IPS DF 19.7 (cell line): Measurements from ENCODE around the gene PTGS1.

Experiments
- DNase-seq: peaks from one replicate; pipeline ENCODE4 v3.0.0-alpha.2; 2013; ENCODE audit warnings: low read depth, low spot score

PTGS1 gene

DNA sequence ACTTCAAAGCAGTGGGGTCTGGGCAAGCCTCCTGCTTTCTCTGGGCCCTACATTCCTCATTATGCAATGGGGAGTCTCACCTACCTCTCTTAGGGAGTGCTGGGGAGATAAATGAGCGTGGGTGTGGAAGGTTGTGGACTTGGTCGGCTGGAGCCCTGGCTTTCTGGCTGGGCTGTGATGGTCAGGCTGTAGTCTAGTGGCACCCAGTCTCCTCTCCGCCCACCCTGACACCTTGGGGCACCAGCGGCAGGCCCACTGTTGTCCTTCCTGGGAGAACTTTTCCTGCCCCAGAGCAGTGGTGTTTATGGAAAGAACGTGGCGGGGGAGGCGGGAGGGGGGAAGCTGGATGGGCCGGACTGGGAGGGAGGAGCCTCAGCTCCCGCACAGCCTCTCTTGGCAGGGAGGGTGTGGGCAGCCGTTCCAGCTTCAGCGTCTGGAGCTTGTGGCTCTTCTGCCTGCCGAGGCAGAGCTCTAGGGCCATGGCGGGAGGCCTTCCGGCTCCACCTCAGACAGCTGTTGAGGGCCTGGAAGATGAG, 4.1 kb downstream of the PTGS1 start:
- DNase-seq, result no peak

DNA sequence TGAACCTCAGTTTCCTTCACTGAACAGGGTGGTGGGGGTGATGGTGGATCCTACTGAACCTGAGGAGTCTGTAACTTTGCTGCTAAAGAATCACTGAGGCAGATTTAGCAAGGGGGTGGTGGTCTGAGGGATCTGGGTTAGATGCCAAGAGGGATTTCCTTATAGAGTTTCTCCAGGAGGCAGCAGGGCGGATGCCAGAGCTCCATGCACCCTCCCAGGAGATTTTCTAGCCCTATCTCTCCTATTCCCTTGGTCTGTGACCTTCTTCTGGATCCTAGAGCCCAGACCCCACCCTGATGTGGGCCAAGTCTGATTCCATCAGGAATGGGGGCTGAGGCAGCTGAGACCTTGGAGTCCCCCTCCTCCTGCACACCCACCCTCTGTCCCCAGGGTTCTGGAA, 6.0 kb downstream of the PTGS1 start:
- DNase-seq, result no peak

GRCh38 chr9:122377241-122378164, 6.7 kb downstream of the PTGS1 start:
- no peak for DNase-seq

- no peak for DNase-seq
These were observed 7.4 kb downstream of the PTGS1 start for GRCh38 chr9:122378236-122378635.

- no peak for DNase-seq
These were observed 8.5 kb downstream of the PTGS1 start for GRCh38 chr9:122379340-122379739.

DNA sequence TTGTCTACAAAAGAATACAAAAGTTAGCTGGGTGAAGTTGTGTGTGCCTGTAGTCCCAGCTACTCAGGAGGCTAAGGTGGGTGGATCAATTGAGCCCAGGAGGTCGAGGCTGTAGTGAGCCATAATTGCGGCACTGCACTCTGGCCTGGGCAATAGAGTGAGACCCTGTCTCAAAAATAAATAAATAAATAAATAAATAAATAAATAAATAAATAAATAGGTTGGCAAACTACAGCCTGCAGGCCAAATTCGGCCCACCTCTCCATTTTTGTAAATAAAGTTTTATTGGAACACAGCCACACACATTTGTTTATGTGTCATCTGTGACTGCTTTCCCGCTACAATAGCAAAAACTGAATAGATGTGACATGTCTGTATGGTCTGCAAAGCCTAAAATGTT, 9.5 kb downstream of the PTGS1 start:
- no peak for DNase-seq

DNA sequence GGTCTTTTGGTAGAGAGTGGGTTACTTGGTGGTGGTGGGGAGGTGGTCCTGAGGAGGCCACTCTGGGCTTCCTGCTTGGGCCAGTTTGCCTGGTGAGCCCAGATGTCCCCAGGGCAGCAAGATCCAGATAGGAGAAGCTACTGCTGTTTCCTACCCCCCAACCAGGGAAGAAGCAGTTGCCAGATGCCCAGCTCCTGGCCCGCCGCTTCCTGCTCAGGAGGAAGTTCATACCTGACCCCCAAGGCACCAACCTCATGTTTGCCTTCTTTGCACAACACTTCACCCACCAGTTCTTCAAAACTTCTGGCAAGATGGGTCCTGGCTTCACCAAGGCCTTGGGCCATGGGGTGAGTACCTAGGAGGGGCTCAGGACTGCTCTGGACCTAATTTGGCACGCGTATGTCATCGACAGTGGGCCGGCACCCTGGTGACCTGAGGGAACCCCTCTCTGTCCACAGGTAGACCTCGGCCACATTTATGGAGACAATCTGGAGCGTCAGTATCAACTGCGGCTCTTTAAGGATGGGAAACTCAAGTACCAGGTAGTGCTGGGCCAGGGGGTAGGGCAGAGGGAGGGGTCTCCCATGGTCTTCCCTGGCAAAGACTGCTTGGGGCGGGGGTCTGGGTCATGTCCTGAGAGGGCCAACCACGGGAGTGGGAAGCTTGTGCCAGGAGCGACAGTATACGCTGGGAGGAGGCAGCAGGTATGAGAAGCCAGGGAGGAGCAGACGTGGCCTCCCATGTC, 10.6 kb downstream of the PTGS1 start:
- DNase-seq, result no peak

DNA sequence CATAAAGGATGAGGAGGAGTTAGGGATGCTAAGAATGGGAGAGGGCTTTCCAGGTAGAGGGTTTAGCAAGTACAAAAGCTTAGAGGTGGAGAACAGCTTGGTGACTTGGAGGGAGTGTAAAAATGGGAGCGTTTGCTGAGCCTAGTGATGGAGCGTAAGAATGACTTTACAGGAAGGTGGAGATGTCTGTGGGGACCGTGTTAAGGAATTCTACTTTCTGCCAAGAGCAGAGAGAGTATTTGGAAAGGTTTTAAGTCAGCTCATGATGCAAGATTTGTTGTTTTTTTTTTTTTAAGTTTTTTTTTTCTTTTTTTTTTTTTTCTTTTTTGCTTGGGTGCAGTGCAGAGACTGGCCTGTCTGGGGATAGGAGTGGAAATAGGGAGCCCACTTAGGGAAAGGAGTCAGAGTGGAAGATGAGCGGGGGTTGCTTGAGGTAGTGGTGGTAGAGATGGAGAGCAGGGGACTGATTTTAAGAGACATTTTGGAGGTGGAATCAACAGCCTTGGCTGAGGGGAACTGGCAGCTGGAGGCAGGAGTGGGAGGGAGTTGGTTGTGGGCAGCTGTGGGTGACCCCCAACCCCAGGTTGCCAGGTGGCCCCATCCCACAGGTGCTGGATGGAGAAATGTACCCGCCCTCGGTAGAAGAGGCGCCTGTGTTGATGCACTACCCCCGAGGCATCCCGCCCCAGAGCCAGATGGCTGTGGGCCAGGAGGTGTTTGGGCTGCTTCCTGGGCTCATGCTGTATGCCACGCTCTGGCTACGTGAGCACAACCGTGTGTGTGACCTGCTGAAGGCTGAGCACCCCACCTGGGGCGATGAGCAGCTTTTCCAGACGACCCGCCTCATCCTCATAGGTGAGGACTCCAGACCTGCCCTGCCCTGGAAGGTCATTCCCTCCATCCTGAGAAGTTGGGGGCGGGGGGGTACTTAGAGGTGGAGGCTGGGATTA, 12.4 kb downstream of the PTGS1 start:
- no peak for DNase-seq

DNA sequence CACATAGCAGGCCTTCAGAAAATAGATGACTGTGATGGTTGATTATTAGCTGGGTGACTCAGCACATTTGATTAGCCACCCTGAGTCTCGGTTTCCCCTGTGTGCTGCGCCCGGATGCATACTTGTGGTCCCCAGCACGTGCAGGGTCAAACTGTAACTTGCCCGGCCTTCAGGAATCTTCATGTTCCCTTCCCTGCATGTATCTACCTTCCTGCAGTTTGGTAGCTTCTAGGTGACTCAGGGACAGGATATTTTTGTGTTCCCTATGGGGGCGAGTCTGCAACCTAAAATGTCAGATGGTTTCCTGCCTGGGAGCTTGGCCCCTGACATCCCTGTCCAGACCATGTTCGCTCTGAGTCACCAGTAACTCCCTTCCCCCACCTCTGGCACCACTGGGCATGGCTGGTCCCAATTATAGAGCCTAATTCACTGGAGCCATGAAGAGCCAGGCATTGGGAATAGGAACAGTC, 13.2 kb downstream of the PTGS1 start:
- no peak for DNase-seq

DNA sequence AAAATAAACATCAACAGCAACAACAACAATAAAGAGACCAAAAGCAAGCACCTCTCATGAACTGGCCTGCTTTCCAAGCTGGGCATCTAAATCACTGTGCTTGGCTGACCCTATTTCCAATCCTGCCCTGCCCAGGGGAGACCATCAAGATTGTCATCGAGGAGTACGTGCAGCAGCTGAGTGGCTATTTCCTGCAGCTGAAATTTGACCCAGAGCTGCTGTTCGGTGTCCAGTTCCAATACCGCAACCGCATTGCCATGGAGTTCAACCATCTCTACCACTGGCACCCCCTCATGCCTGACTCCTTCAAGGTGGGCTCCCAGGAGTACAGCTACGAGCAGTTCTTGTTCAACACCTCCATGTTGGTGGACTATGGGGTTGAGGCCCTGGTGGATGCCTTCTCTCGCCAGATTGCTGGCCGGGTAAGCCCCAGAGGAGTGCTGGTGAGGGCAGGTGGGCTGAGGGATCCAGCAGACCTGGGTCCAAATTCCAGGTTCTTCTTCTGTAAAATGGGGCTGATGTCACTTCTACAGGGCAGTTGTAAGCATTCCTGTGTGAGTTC, 15.6 kb downstream of the PTGS1 start:
- no peak for DNase-seq

DNA sequence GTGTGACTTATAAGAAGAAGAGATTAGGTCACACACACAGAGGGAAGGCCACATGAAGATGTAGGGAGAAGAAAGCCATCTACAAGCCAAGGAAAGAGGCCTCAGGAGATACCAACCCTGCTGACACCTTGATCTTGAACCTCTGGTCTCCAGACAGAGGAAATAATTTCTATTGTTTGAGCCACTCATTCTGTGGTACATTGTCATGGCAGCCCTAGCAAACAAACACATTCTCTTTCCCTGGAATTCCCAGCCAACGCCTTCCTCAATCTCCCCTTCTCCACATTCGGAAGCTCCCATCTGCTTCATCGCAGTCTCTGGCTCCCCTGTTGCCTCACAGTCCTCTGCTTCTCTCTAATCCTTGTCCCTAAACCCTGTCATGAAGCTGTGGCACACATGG, 16.7 kb downstream of the PTGS1 start:
- no peak for DNase-seq

DNA sequence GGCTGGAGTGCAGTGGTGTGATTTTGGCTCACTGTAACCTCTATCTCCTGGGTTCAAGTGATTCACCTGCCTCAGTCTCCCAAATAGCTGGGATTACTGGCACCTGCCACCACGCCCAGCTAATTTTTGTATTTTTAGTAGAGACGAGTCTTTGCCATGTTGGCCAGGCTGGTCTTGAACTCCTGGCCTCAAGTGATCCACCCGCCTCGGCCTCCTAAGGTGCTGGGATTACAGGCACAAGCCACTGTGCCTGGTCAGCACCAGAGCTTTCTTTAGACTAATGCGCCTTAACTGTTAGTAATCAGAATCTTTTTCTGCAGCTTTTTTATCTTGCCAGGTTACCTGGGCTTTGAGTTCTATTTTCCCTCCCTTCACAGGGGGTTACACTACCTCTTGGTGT, 18.4 kb downstream of the PTGS1 start:
- no peak for DNase-seq

GRCh38 chr9:122389799-122390481, 19.1 kb downstream of the PTGS1 start:
- no peak for DNase-seq

DNA sequence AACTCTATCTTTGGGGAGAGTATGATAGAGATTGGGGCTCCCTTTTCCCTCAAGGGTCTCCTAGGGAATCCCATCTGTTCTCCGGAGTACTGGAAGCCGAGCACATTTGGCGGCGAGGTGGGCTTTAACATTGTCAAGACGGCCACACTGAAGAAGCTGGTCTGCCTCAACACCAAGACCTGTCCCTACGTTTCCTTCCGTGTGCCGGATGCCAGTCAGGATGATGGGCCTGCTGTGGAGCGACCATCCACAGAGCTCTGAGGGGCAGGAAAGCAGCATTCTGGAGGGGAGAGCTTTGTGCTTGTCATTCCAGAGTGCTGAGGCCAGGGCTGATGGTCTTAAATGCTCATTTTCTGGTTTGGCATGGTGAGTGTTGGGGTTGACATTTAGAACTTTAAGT, 21.5 kb downstream of the PTGS1 start:
- no peak for DNase-seq

- no peak for DNase-seq
These were observed 21.9 kb downstream of the PTGS1 start for GRCh38 chr9:122392714-122393113.

GRCh38 chr9:122393284-122393983, 22.6 kb downstream of the PTGS1 start:
- DNase-seq, result no peak

DNA sequence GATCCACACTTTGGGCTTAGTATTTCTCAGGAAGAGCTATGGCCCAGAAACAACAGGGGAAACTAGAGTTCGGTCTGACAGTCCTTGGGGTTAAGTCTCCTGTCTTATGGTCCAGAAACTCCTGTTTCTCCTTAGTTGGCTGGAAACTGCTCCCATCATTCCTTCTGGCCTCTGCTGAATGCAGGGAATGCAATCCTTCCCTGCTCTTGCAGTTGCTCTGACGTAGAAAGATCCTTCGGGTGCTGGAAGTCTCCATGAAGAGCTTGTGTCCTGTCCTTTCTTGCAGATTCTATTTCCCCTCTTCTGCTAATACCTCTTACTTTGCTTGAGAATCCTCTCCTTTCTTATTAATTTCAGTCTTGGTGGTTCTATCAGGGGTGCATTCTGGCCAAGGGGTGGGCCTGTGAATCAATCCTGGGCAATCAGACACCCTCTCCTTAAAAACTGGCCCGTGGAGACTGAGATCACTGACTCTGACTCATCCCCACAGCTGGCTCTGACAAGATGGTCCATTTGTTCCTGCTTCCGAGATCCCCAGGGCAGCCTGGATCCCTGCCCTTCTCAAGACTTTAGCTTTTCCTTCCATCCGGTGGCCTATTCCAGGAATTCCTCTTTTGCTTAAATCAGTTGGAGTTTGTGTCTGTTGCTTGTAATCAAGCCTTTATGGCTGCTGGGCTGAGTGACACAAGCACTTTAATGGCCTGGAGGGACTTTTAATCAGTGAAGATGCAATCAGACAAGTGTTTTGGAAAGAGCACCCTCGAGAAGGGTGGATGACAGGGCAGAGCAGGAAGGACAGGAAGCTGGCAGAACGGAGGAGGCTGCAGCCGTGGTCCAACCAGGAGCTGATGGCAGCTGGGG, 23.7 kb downstream of the PTGS1 start:
- DNase-seq, result no peak

- DNase-seq, result no peak
These were observed 25.9 kb downstream of the PTGS1 start for GRCh38 chr9:122396614-122397148.

DNA sequence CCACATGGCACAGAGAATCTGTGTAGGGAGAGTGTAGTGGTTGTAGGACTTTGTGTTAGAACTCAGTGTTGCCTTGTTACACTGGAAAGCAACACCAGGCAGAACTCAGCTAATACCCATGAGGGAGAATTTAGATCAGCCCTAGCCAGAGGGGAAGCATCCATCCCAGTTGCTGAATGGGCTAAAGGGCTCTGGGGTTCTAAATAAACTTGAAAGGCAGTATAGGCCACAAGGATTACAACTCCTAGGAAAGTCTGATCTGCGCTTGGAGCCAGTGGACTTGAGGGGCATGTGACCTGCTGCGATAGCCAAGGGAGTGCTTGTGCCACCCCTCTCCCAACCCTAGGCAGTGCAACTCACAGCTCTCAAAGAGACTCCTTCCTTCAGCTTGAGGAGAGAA, 26.9 kb downstream of the PTGS1 start:
- no peak for DNase-seq
